AG09309 (cell line): ENCODE results near the gene ELOVL2.
"Not testable (repeated sequence)": the region's sequence is repeated elsewhere in the genome, so short reads cannot be mapped to it uniquely, and the experiment has no call there.

Source experiments
- DNase-seq: peaks from one replicate; pipeline ENCODE4 v3.0.0-alpha.2; 2010; ENCODE audit warnings: low read depth
- H3K4me3 ChIP-seq: 2 replicates; pipeline ENCODE4 v1.5.1; 2011; ENCODE audit warnings: mild to moderate bottlenecking, low read depth, low read length, moderate library complexity; ENCODE audit not compliant: control insufficient read depth
- CTCF ChIP-seq: IDR thresholded peaks from 2 replicates; pipeline ENCODE4 v1.5.1; 2011; ENCODE audit warnings: mild to moderate bottlenecking, low read depth, low read length, inconsistent platforms; ENCODE audit not compliant: insufficient read depth, control insufficient read depth; ENCODE audit errors: missing control alignments

The ELOVL2 gene

GRCh38 chr6:10999994-11000393 lies 44.1 kb downstream of the ELOVL2 start:
- H3K4me3 ChIP-seq = no peak overlapping the region
- DNase-seq = peak; percentile 3
- no peak for TF ChIP-seq CTCF

- no peak for TF ChIP-seq CTCF
- no peak for DNase-seq
These were observed 48.9 kb downstream of the ELOVL2 start for GRCh38 chr6:10995114-10995707.

GRCh38 chr6:10993896-10994295 lies 50.2 kb downstream of the ELOVL2 start:
- TF ChIP-seq CTCF = no peak
- no peak for DNase-seq
- H3K4me3 ChIP-seq = no peak overlapping the region

More at GRCh38 chr6:10995114-10995707, 48.9 kb downstream of the ELOVL2 start:
- H3K4me3 ChIP-seq = no peak overlapping the region

- H3K4me3 ChIP-seq = no peak overlapping the region
- DNase-seq = no peak
- TF ChIP-seq CTCF = no peak
These were observed 53.0 kb downstream of the ELOVL2 start for GRCh38 chr6:10991115-10991514.

GRCh38 chr6:10989587-10989986 lies 54.5 kb downstream of the ELOVL2 start:
- no peak for TF ChIP-seq CTCF
- no peak for DNase-seq
- no peak overlapping the region for H3K4me3 ChIP-seq

GRCh38 chr6:10984959-10985358 lies 59.1 kb downstream of the ELOVL2 start:
- H3K4me3 ChIP-seq, DNase-seq: not testable (repeated sequence)

GRCh38 chr6:10981409-10981808 lies 62.7 kb downstream of the ELOVL2 start:
- DNase-seq = no peak
- H3K4me3 ChIP-seq = no peak overlapping the region
- no peak for TF ChIP-seq CTCF
